OCI-LY1 (cell line): Measurements from ENCODE around the gene CEP20.

ENCODE experiments used
- EZH2 ChIP-seq: fragments of 200-600 bp; sonication (generic), shearing (Covaris generic); IDR thresholded peaks from 2 replicates; pipeline ENCODE4 v1.8.0; 2017; ENCODE audit warnings: borderline replicate concordance, mixed run types, mild to moderate bottlenecking, antibody characterized with exemption, low read length, moderate library complexity, mixed read lengths
- TF ChIP-seq, protein P1 (sequence below): fragments of 200-600 bp; sonication (generic), shearing (Covaris generic); IDR thresholded peaks from 2 replicates; pipeline ENCODE4 v1.5.1; 2017; ENCODE audit warnings: mild to moderate bottlenecking, antibody characterized with exemption, low read length, moderate library complexity, mixed read lengths

- TF ChIP-seq, protein P1, sequence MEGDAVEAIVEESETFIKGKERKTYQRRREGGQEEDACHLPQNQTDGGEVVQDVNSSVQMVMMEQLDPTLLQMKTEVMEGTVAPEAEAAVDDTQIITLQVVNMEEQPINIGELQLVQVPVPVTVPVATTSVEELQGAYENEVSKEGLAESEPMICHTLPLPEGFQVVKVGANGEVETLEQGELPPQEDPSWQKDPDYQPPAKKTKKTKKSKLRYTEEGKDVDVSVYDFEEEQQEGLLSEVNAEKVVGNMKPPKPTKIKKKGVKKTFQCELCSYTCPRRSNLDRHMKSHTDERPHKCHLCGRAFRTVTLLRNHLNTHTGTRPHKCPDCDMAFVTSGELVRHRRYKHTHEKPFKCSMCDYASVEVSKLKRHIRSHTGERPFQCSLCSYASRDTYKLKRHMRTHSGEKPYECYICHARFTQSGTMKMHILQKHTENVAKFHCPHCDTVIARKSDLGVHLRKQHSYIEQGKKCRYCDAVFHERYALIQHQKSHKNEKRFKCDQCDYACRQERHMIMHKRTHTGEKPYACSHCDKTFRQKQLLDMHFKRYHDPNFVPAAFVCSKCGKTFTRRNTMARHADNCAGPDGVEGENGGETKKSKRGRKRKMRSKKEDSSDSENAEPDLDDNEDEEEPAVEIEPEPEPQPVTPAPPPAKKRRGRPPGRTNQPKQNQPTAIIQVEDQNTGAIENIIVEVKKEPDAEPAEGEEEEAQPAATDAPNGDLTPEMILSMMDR = no peak
- no peak for TF ChIP-seq EZH2
These were observed 3.1 kb upstream of the CEP20 start for GRCh38 chr16:15891508-15891907.
